Natural killer cell treated with Interleukin-12 subunit alpha and Interleukin-12 subunit beta and Interleukin-15 and Interleukin-18, amount 100 ng/mL, for 72 hours (primary cell): ENCODE results near the gene PCARE. TPM values are rescaled to one million over a fixed set of nuclear protein-coding genes. Genes with fewer than 3 reads are reported as not detected.

Experiments
- ATAC-seq, 2 donors: fragments of 150-1000 bp; cut with Tn5 transposase in 1 of 2; sonication (Bioruptor Pico), chemical (Tn5 transposase) in 1 of 2; 2 replicates each; pipeline ENCODE4 v1.10.0; 2021
- DNase-seq: peaks from one replicate; pipeline ENCODE4 v3.0.0; 2022; ENCODE audit warnings: low spot score
- H3K27ac Mint-ChIP-seq, 2 donors: 1 replicate in 1 of 2; 2 replicates in 1 of 2; pipeline ENCODE4 v1.8.0; 2022; ENCODE audit warnings: mixed read lengths in 2 of 2, mild to moderate bottlenecking in 1 of 2, moderate library complexity in 1 of 2
- H3K27me3 Mint-ChIP-seq, 2 donors: 1 replicate in 1 of 2; 2 replicates in 1 of 2; pipeline ENCODE4 v1.8.0; 2022; ENCODE audit warnings: mixed read lengths in 2 of 2
- H3K36me3 Mint-ChIP-seq: one replicate; pipeline ENCODE4 v1.8.0; 2022; ENCODE audit warnings: mixed read lengths
- H3K4me1 Mint-ChIP-seq, 2 donors: 1 replicate in 1 of 2; 2 replicates in 1 of 2; pipeline ENCODE4 v1.8.0; 2022; ENCODE audit warnings: low read depth in 2 of 2, mixed read lengths in 2 of 2, mild to moderate bottlenecking in 1 of 2
- H3K4me3 Mint-ChIP-seq: one replicate; pipeline ENCODE4 v1.8.0; 2022; ENCODE audit warnings: mixed read lengths
- H3K9me3 Mint-ChIP-seq: 2 replicates; pipeline ENCODE4 v1.8.0; 2022; ENCODE audit warnings: mixed read lengths
- total RNA-seq, 2 donors: library from RNA; stranded (reverse); gene quantifications; one replicate each; pipeline ENCODE4 v1.2.3, GENCODE V29; 2022

The PCARE gene
- total RNA-seq, 2 donors from 2014 or later: not detected

- Mint-ChIP-seq H3K27ac (peak overlapping the region in 1 of 2 donors; percentile 13), H3K4me1 (peaks cover 0 to 3% of the 10 kb centered on the region in 2 donors)
These were observed 23.7 kb downstream of the PCARE start for GRCh38 chr2:29050591-29050990.

DNA sequence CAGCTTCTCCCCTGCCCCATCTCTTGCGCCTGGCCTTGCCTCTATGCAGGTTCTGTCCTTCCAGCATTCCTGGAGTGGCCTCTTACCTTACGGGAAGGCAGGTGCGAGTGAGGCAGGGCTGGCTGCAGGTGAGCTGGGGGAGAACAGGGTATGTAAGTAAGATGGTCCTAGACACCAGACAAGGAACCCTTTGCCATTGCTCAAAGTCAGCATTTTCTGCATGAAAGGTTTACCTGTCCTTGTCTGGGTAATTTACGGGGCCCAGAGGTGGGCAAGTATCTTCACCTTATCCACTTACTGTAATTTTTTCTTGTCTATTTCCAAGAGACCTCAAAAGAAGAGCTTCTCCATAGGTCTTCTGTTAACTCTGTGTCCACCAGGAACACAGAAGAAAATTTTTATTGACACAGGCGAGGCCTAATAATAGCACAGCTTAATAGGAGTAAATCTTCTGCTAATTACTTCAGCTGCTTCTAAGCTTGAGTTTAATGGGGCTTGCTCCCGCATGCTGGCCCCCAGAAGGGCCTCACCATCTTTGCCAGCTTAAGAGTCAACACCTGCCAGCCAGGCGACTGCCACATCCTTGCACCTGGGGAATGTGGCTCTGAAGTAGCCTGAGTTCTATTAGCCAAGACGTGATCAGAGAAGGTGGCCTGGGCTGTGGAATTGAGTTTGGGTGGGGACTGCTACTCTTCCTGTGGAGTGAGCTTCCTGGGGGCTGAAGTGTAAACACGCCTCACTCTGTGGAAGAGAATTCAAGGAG, 27.1 kb downstream of the PCARE start:
- H3K4me3 Mint-ChIP-seq: no peak overlapping the region
- peak overlapping the region in 1 of 2 donors; percentile 39 for H3K27ac Mint-ChIP-seq
- no peaks in the 10 kb centered on the region for H3K9me3 Mint-ChIP-seq
- H3K36me3 Mint-ChIP-seq: peaks cover 7% of the 10 kb centered on the region
- H3K4me1 Mint-ChIP-seq: peaks cover 0 to 7% of the 10 kb centered on the region in 2 donors
- H3K27me3 Mint-ChIP-seq: no peaks in the 10 kb centered on the region
- DNase-seq (no peak), ATAC-seq (no peak)

More at GRCh38 chr2:29050591-29050990, 23.7 kb downstream of the PCARE start:
- H3K27me3 Mint-ChIP-seq: no peaks in the 10 kb centered on the region
- no peaks in the 10 kb centered on the region for H3K9me3 Mint-ChIP-seq
- DNase-seq (no peak), ATAC-seq (no peak)
- H3K36me3 Mint-ChIP-seq: no peaks in the 10 kb centered on the region
- H3K4me3 Mint-ChIP-seq: no peak overlapping the region

DNA sequence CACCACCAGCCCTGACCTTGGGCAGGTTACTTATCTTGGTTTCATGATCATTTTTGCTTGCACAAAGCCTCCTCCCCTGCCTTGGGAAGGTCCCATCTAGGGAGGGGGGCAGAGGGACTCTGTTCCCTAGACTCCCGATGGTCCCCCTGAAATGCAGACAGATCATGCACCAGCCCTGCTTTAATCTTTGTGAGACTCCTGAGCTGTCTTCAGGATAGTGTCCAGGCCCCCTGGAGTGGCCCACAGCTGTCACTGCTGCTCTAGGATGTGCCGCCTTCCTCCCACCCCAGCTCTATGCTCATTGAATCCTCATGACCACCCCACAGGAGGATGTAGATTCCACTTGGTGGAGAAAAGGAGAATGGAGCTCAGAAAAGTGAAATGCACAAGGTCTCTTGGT, 28.0 kb downstream of the PCARE start:
- peaks cover 7% of the 10 kb centered on the region for H3K36me3 Mint-ChIP-seq
- DNase-seq (no peak), ATAC-seq (no peak)
- no peaks in the 10 kb centered on the region for H3K9me3 Mint-ChIP-seq
- H3K27ac Mint-ChIP-seq: no peak overlapping the region
- H3K4me3 Mint-ChIP-seq: no peak overlapping the region
- peaks cover 0 to 7% of the 10 kb centered on the region in 2 donors for H3K4me1 Mint-ChIP-seq
- no peaks in the 10 kb centered on the region for H3K27me3 Mint-ChIP-seq

DNA sequence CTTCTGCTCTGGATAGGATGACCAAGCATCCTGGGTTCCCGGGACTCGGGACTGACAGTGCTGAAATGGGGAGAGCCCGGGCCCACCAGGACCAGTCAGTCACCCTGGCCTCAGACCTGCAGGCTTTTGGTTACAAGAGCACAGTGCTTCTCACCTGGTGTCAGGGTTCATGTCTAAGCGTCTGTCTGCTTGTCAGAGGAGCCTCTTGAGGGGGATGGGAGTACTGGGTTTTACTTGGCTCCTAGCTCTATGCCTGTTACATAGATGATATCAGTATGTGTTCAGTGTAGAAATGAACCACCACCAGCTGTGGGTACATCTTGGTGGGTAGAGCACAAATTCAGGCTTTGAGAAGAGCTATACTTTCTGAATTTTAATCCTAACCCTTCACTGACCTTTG, 29.9 kb downstream of the PCARE start:
- Mint-ChIP-seq H3K4me1 (peaks cover 0 to 7% of the 10 kb centered on the region in 2 donors), H3K9me3 (no peaks in the 10 kb centered on the region), H3K4me3 (no peak overlapping the region), H3K27me3 (no peaks in the 10 kb centered on the region), H3K27ac (no peak overlapping the region), H3K36me3 (peaks cover 7% of the 10 kb centered on the region)
- ATAC-seq (no peak), DNase-seq (no peak)

- no peak overlapping the region for H3K27ac Mint-ChIP-seq
- no peak for DNase-seq
- no peaks in the 10 kb centered on the region for H3K9me3 Mint-ChIP-seq
These were observed 31.7 kb downstream of the PCARE start for GRCh38 chr2:29042561-29043075.

DNA sequence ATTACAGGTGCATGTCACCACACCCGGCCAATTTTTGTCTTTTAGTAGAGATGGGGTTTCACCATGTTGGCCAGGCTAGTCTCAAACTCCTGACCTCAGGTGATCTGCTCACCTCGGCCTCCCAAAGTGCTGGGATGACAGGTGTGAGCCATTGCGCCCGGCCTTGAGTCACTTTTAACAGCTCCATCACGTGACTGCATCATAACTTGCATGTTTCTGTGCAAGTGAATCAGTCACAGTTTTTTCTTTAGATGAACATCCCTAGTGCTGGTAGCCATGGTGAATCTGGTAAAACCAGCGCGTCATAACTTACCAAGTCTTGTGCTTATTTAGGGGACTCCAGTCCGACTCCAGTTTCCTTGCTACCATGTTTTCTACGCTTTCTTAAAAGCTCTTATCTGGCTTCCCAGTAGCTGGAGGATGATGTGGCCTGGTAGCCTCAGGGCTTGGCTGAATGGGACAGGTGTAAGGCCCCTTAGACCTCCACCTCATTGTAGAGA, 33.1 kb downstream of the PCARE start:
- H3K27ac Mint-ChIP-seq: no peak overlapping the region
- H3K36me3 Mint-ChIP-seq: peaks cover 7% of the 10 kb centered on the region
- DNase-seq (no peak), ATAC-seq (no peak)
- no peak overlapping the region for H3K4me3 Mint-ChIP-seq
- H3K9me3 Mint-ChIP-seq: no peaks in the 10 kb centered on the region
- no peaks in the 10 kb centered on the region for H3K27me3 Mint-ChIP-seq
- H3K4me1 Mint-ChIP-seq: peaks cover 0 to 6% of the 10 kb centered on the region in 2 donors

More at GRCh38 chr2:29042561-29043075, 31.7 kb downstream of the PCARE start:
- ATAC-seq: no peak
- no peak overlapping the region for H3K4me3 Mint-ChIP-seq
- H3K36me3 Mint-ChIP-seq: peaks cover 7% of the 10 kb centered on the region
- H3K4me1 Mint-ChIP-seq: peaks cover 0 to 6% of the 10 kb centered on the region in 2 donors
- H3K27me3 Mint-ChIP-seq: no peaks in the 10 kb centered on the region

GRCh38 chr2:29040552-29040951, 33.8 kb downstream of the PCARE start:
- DNase-seq (no peak), ATAC-seq (no peak)
- Mint-ChIP-seq H3K27ac (peak overlapping the region in 1 of 2 donors; percentile 58), H3K4me1 (peaks cover 6 to 11% of the 10 kb centered on the region in 2 donors), H3K4me3 (no peak overlapping the region), H3K9me3 (no peaks in the 10 kb centered on the region), H3K27me3 (no peaks in the 10 kb centered on the region), H3K36me3 (peaks cover 7% of the 10 kb centered on the region)

GRCh38 chr2:29039718-29040480, 34.4 kb downstream of the PCARE start:
- no peak for ATAC-seq
- Mint-ChIP-seq H3K4me1 (peaks cover 7 to 12% of the 10 kb centered on the region in 2 donors), H3K27ac (peak overlapping the region in 1 of 2 donors; percentile 58), H3K9me3 (no peaks in the 10 kb centered on the region), H3K27me3 (no peaks in the 10 kb centered on the region), H3K36me3 (peaks cover 5% of the 10 kb centered on the region), H3K4me3 (no peak overlapping the region)
- DNase-seq: no peak

GRCh38 chr2:29035016-29035745, 39.1 kb downstream of the PCARE start:
- peak overlapping the region in 1 of 2 donors; percentile 50 for H3K27ac Mint-ChIP-seq
- H3K9me3 Mint-ChIP-seq: no peaks in the 10 kb centered on the region
- peaks cover 7% of the 10 kb centered on the region for H3K36me3 Mint-ChIP-seq
- no peaks in the 10 kb centered on the region for H3K27me3 Mint-ChIP-seq
- no peak overlapping the region for H3K4me3 Mint-ChIP-seq
- ATAC-seq (peak in 1 of 2 donors; percentile 11), DNase-seq (no peak)
- peaks cover 16 to 19% of the 10 kb centered on the region in 2 donors for H3K4me1 Mint-ChIP-seq

GRCh38 chr2:29033656-29034055, 40.7 kb downstream of the PCARE start:
- Mint-ChIP-seq H3K27me3 (no peaks in the 10 kb centered on the region), H3K9me3 (no peaks in the 10 kb centered on the region), H3K36me3 (peaks cover 7% of the 10 kb centered on the region), H3K4me1 (peaks cover 16 to 19% of the 10 kb centered on the region in 2 donors), H3K4me3 (no peak overlapping the region), H3K27ac (peak overlapping the region in 1 of 2 donors; percentile 38)
- DNase-seq (no peak), ATAC-seq (no peak)

- ATAC-seq (no peak), DNase-seq (no peak)
- no peak overlapping the region for H3K4me3 Mint-ChIP-seq
- H3K9me3 Mint-ChIP-seq: no peaks in the 10 kb centered on the region
- H3K27ac Mint-ChIP-seq: no peak overlapping the region
- H3K36me3 Mint-ChIP-seq: peaks cover 7% of the 10 kb centered on the region
- peaks cover 16 to 19% of the 10 kb centered on the region in 2 donors for H3K4me1 Mint-ChIP-seq
- no peaks in the 10 kb centered on the region for H3K27me3 Mint-ChIP-seq
These were observed 41.2 kb downstream of the PCARE start for GRCh38 chr2:29033172-29033571.

DNA sequence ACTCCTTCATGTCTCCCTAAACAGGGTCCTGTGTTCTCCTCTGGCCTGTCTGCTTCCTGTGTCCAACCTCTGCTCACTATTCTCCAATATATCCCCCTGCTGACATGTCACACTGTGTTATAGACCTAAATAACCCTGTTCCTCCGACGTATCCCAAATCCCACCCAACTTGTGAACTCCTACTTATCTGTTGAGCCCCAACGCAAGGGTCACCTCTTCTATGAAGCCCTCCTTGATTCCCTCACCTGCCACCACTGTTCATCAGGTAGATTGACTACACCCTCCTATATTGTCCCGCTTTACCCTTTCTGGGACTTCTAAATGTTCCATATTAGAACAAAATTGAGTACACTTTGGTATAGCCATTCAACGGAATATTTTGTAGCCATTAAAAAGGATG, 42.1 kb downstream of the PCARE start:
- Mint-ChIP-seq H3K27ac (no peak overlapping the region), H3K36me3 (peaks cover 9% of the 10 kb centered on the region), H3K4me1 (peaks cover 16 to 19% of the 10 kb centered on the region in 2 donors), H3K9me3 (no peaks in the 10 kb centered on the region), H3K4me3 (no peak overlapping the region), H3K27me3 (no peaks in the 10 kb centered on the region)
- DNase-seq (no peak), ATAC-seq (no peak)

DNA sequence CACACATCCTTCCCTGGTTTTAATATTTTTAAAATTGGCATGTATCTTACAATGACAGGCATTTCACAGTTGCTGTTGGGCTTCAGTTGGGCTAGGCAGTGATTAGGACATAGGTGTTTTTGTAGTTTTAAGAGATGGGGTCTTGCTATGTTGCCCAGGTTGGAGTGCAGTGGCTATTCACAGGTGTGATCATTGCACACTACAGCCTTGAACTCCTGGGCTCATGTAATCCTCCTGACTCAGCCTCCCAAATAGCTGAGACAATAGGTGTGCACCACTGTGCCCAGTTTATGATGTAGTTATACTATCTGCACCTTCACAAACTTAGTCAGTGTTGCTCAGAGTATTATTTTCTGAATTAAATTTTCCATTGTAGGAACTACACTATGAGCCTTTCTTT, 43.3 kb downstream of the PCARE start:
- H3K4me1 Mint-ChIP-seq: peaks cover 16% of the 10 kb centered on the region in 2 donors
- ATAC-seq (no peak), DNase-seq (no peak)
- no peak overlapping the region for H3K4me3 Mint-ChIP-seq
- no peaks in the 10 kb centered on the region for H3K27me3 Mint-ChIP-seq
- no peaks in the 10 kb centered on the region for H3K9me3 Mint-ChIP-seq
- H3K36me3 Mint-ChIP-seq: peaks cover 12% of the 10 kb centered on the region
- H3K27ac Mint-ChIP-seq: no peak overlapping the region
